MCF 10A (cell line): ENCODE results near the gene EDN2. TPM values are rescaled to one million over a fixed set of nuclear protein-coding genes. Genes with fewer than 3 reads are reported as not detected.

Source experiments
- BruUV-seq: library from RNA; stranded (reverse); fragments of 400-500 nt; replicated peaks from 2 replicates; lab custom pipeline; 2021; lab: Mats Ljungman, UMichigan
- CTCF ChIA-PET: fragments of 300-600 bp; sonication (Branson Sonifier 250); formaldehyde crosslinking; extraction: SDS; loops from one replicate; lab custom pipeline; 2021; ENCODE audit warnings: antibody characterized with exemption, inconsistent platforms; lab: Yijun Ruan, JAX
- POLR2A ChIA-PET: fragments of 300-600, 350-650 bp; sonication (Branson Sonifier 250); formaldehyde crosslinking; extraction: SDS; loops from one replicate; lab custom pipeline; 2020; ENCODE audit warnings: antibody characterized with exemption, inconsistent platforms; lab: Yijun Ruan, JAX
- DNase-seq: peaks from one replicate; pipeline ENCODE4 v3.0.0-alpha.2; 2018; ENCODE audit not compliant: unreplicated experiment
- H3K27ac Mint-ChIP-seq: one replicate; pipeline ENCODE4 v1.8.0; 2022; ENCODE audit warnings: mild to moderate bottlenecking, low read depth, mixed read lengths; ENCODE audit not compliant: unreplicated experiment
- H3K27me3 Mint-ChIP-seq: one replicate; pipeline ENCODE4 v1.8.0; 2022; ENCODE audit warnings: mixed read lengths; ENCODE audit not compliant: insufficient read depth, unreplicated experiment
- H3K36me3 Mint-ChIP-seq: one replicate; pipeline ENCODE4 v1.8.0; 2022; ENCODE audit warnings: mild to moderate bottlenecking, moderate library complexity, mixed read lengths; ENCODE audit not compliant: insufficient read depth, unreplicated experiment
- H3K4me1 Mint-ChIP-seq: one replicate; pipeline ENCODE4 v1.8.0; 2022; ENCODE audit warnings: mixed read lengths; ENCODE audit not compliant: insufficient read depth, unreplicated experiment
- H3K4me3 Mint-ChIP-seq: one replicate; pipeline ENCODE4 v1.8.0; 2022; ENCODE audit warnings: mild to moderate bottlenecking, moderate library complexity, mixed read lengths; ENCODE audit not compliant: unreplicated experiment
- H3K9me3 Mint-ChIP-seq: one replicate; pipeline ENCODE4 v1.8.0; 2022; ENCODE audit warnings: mixed read lengths; ENCODE audit not compliant: unreplicated experiment
- CTCF ChIP-seq: fragments of 200-600 bp; IDR thresholded peaks from one replicate; pipeline ENCODE4 v1.8.0; 2022; ENCODE audit warnings: antibody characterized with exemption, mild to moderate bottlenecking; ENCODE audit not compliant: unreplicated experiment
- intact Hi-C: fragments of 100-400 bp; cut with micrococcal nuclease; formaldehyde crosslinking; loops from 2 replicates; pipeline ENCODE4 v1.14.1; 2022
- total RNA-seq: library from RNA; stranded (reverse); gene quantifications from 2 replicates; pipeline ENCODE4 v1.2.3, GENCODE V29; 2022

The EDN2 gene
- total RNA-seq, 1 experiment from 2014 or later, result 0.58 TPM

GRCh38 chr1:41447995-41448770 lies 36.3 kb downstream of the EDN2 start:
- intact Hi-C loops, result no loop called here
- H3K27ac Mint-ChIP-seq, result no peak overlapping the region
- no peak overlapping the region for H3K4me3 Mint-ChIP-seq
- ChIA-PET CTCF (interaction anchor here (0.7 to 1.3 kb wide), 2 partner anchors 44 to 213 kb away, joined by 3 read pairs; no protein-coding TSS in a partner anchor), POLR2A (interaction anchor here (0.8 to 3.9 kb wide), 3 partner anchors 29 to 48 kb away, joined by 3 to 17 read pairs (median 5); partner anchors contain the start of gene EDN2)
- no peaks in the 10 kb centered on the region for H3K36me3 Mint-ChIP-seq
- no TSS peak for BruUV-seq
- H3K27me3 Mint-ChIP-seq, result no peaks in the 10 kb centered on the region
- TF ChIP-seq CTCF, result no peak
- H3K9me3 Mint-ChIP-seq, result no peaks in the 10 kb centered on the region
- peaks cover 36% of the 10 kb centered on the region for H3K4me1 Mint-ChIP-seq
- DNase-seq, result no peak

- Mint-ChIP-seq H3K36me3 (no peaks in the 10 kb centered on the region), H3K9me3 (no peaks in the 10 kb centered on the region), H3K27ac (no peak overlapping the region), H3K27me3 (no peaks in the 10 kb centered on the region), H3K4me3 (no peak overlapping the region), H3K4me1 (peaks cover 36% of the 10 kb centered on the region)
- intact Hi-C loops, result no loop called here
- DNase-seq, result no peak
- BruUV-seq, result no TSS peak
- ChIA-PET CTCF (interaction anchor here (0.7 to 1.7 kb wide), 4 partner anchors 13 to 214 kb away, joined by 3 to 6 read pairs (median 4); no protein-coding TSS in a partner anchor), POLR2A (interaction anchor here (0.5 to 3.9 kb wide), 3 partner anchors 9 to 200 kb away, joined by 3 to 17 read pairs (median 3); partner anchors contain the start of gene EDN2)
- no peak for TF ChIP-seq CTCF
Observed at GRCh38 chr1:41446851-41447610, 37.5 kb downstream of the EDN2 start.

GRCh38 chr1:41444785-41445184 lies 39.7 kb downstream of the EDN2 start:
- H3K27ac Mint-ChIP-seq, result no peak overlapping the region
- peaks cover 25% of the 10 kb centered on the region for H3K4me1 Mint-ChIP-seq
- CTCF ChIA-PET, result interaction anchor here (0.6 to 2.8 kb wide), 3 partner anchors 11 to 740 kb away, joined by 3 to 11 read pairs (median 6); no protein-coding TSS in a partner anchor
- H3K9me3 Mint-ChIP-seq, result no peaks in the 10 kb centered on the region
- BruUV-seq, result no TSS peak
- intact Hi-C loops, result no loop called here
- TF ChIP-seq CTCF, result no peak
- H3K27me3 Mint-ChIP-seq, result no peaks in the 10 kb centered on the region
- H3K36me3 Mint-ChIP-seq, result no peaks in the 10 kb centered on the region
- POLR2A ChIA-PET, result interaction anchor here (1.1 to 1.2 kb wide), 2 partner anchors 17 to 19 kb away, joined by 3 read pairs; no protein-coding TSS in a partner anchor
- H3K4me3 Mint-ChIP-seq, result no peak overlapping the region
- no peak for DNase-seq
